Retinal pigment epithelial cell (primary cell): ENCODE results near the gene SIRT3.

Source experiments
- DNase-seq: peaks from one replicate; pipeline ENCODE4 v3.0.0-alpha.2; 2010; ENCODE audit warnings: low read depth
- H3K4me3 ChIP-seq: 2 replicates; pipeline ENCODE4 v1.5.1; 2011; ENCODE audit warnings: mild to moderate bottlenecking, low read length, control low read depth, moderate library complexity
- CTCF ChIP-seq: conservative IDR thresholded peaks from 2 replicates; pipeline ENCODE4 v1.5.1; 2011; ENCODE audit warnings: low read depth, low read length, control low read depth, inconsistent platforms

The SIRT3 gene

GRCh38 chr11:213111-213510 lies 23.0 kb downstream of the SIRT3 start:
- H3K4me3 ChIP-seq = no peak overlapping the region
- DNase-seq = no peak
- TF ChIP-seq CTCF = no peak

GRCh38 chr11:212150-213100 lies 23.7 kb downstream of the SIRT3 start:
- no peak for DNase-seq
- no peak overlapping the region for H3K4me3 ChIP-seq

GRCh38 chr11:211741-212140 lies 24.4 kb downstream of the SIRT3 start:
- no peak for TF ChIP-seq CTCF
- H3K4me3 ChIP-seq = no peak overlapping the region
- DNase-seq = no peak

More at GRCh38 chr11:212150-213100, 23.7 kb downstream of the SIRT3 start:
- TF ChIP-seq CTCF = no peak

GRCh38 chr11:211295-211694 lies 24.8 kb downstream of the SIRT3 start:
- no peak for DNase-seq
- TF ChIP-seq CTCF = no peak
- H3K4me3 ChIP-seq = no peak overlapping the region

- no peak for TF ChIP-seq CTCF
- DNase-seq = no peak
- no peak overlapping the region for H3K4me3 ChIP-seq
Observed at GRCh38 chr11:210803-211180, 25.4 kb downstream of the SIRT3 start.

GRCh38 chr11:210122-210802 lies 25.9 kb downstream of the SIRT3 start:
- peak overlapping the region; percentile 92 for H3K4me3 ChIP-seq
- DNase-seq = peak; percentile 17
- no peak for TF ChIP-seq CTCF
